Activated CD4-positive, CD25-positive, alpha-beta regulatory T cell (primary cell): Measurements from ENCODE around the gene TRIAP1.
A peak's percentile ranks its signal among the peaks of the same experiment; 100 is the strongest.
"Not testable (repeated sequence)": the region's sequence is repeated elsewhere in the genome, so short reads cannot be mapped to it uniquely, and the experiment has no call there.

Experiments
- DNase-seq, 4 experiments: peaks; one replicate each; lab custom pipeline; 2025; lab: John Stamatoyannopoulos, UW

The TRIAP1 gene

GRCh38 chr12:120468821-120469449, 22.8 kb upstream of the TRIAP1 start:
- DNase-seq = peak in 3 of 4 experiments; percentile 47 to 58 (median 49)

- no peak for DNase-seq
Observed at GRCh38 chr12:120468325-120468820, 22.2 kb upstream of the TRIAP1 start.

- DNase-seq = no peak
Observed at GRCh38 chr12:120467439-120467838, 21.3 kb upstream of the TRIAP1 start.

GRCh38 chr12:120466560-120467315, 20.6 kb upstream of the TRIAP1 start:
- DNase-seq = no peak

GRCh38 chr12:120465756-120466155, 19.6 kb upstream of the TRIAP1 start:
- no peak for DNase-seq

GRCh38 chr12:120463712-120464111, 17.5 kb upstream of the TRIAP1 start:
- no peak for DNase-seq

GRCh38 chr12:120462099-120462640, 16.0 kb upstream of the TRIAP1 start:
- DNase-seq = no peak

- no peak for DNase-seq
Observed at GRCh38 chr12:120460157-120460556, 14.0 kb upstream of the TRIAP1 start.

GRCh38 chr12:120457133-120457532, 10.9 kb upstream of the TRIAP1 start:
- no peak for DNase-seq

- DNase-seq = no peak
Observed at GRCh38 chr12:120455302-120455701, 9.1 kb upstream of the TRIAP1 start.

- DNase-seq = no peak
Observed at GRCh38 chr12:120453977-120454376, 7.8 kb upstream of the TRIAP1 start.

GRCh38 chr12:120453060-120453750, 7.0 kb upstream of the TRIAP1 start:
- DNase-seq = no peak

GRCh38 chr12:120452524-120452923, 6.3 kb upstream of the TRIAP1 start:
- DNase-seq = not testable (repeated sequence)

- no peak for DNase-seq
Observed at GRCh38 chr12:120447992-120448391, 1.8 kb upstream of the TRIAP1 start.

- not testable (repeated sequence) for DNase-seq
Observed at GRCh38 chr12:120446844-120447178, 627 bp upstream of the TRIAP1 start.

GRCh38 chr12:120444676-120445075, 1.5 kb downstream of the TRIAP1 start:
- DNase-seq = no peak

GRCh38 chr12:120439646-120440247, 6.4 kb downstream of the TRIAP1 start:
- peak; percentile 50 to 69 (median 56) for DNase-seq

GRCh38 chr12:120438495-120439198, 7.5 kb downstream of the TRIAP1 start:
- DNase-seq = no peak

- peak; percentile 85 to 94 (median 92) for DNase-seq
Observed at GRCh38 chr12:120437735-120438494, 8.3 kb downstream of the TRIAP1 start, which contains the start of gene COX6A1. TSS of gene COX6A1 (plus strand) at chr12:120438113. CDS start at chr12:120438127, 14 bp downstream.

GRCh38 chr12:120432772-120433525, 13.2 kb downstream of the TRIAP1 start:
- no peak for DNase-seq
